DMS114 treated with DMSO at 0.1 percent for 48 hours (cell line): ENCODE measurements around the gene MOK.
"Not testable (repeated sequence)": the region's sequence is repeated elsewhere in the genome, so short reads cannot be mapped to it uniquely, and the experiment has no call there.

Source experiments
- DNase-seq: peaks from one replicate; lab custom pipeline; 2025; ENCODE audit not compliant: unreplicated experiment; lab: John Stamatoyannopoulos, UW

Gene MOK

GRCh38 chr14:102321456-102322422 lies 16.8 kb upstream of the MOK start:
- no peak for DNase-seq

DNA sequence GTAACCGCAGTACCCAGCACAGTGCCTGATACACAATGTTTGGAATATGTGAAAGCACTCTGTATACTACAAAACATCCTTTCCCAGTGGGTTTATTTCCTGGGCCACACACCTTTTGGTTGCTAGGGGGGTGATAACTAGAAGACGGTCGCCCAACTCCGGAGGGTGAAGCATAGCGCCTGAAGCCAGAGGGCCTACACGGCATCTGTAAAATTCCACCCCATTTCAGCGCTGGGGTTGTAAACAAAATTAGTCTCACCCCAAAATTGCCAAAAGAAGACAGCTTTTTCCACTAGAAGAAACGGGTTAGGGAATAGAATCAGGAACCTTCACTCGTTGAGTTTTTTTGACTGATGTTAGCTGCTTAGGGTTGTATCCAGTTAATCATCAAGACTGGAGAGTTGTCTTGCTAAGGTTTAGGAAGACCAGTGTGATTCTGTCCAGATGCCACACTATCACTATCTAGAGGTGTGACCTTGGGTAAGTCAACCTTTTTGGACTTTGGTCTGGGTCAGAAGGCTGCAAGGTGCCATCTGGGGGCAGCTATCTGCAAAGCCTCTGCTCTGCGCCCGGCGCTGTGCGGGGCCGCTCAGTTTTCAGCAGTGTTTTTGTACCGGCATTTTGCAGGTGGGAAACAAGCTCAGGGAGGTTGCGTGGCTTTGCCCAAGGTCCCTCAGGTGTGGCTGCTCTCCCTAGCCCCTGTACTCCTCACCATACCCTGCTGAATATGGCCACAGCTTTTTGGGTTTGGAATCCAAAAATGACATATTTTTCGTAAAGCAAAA lies 15.9 kb upstream of the MOK start:
- DNase-seq = no peak

DNA sequence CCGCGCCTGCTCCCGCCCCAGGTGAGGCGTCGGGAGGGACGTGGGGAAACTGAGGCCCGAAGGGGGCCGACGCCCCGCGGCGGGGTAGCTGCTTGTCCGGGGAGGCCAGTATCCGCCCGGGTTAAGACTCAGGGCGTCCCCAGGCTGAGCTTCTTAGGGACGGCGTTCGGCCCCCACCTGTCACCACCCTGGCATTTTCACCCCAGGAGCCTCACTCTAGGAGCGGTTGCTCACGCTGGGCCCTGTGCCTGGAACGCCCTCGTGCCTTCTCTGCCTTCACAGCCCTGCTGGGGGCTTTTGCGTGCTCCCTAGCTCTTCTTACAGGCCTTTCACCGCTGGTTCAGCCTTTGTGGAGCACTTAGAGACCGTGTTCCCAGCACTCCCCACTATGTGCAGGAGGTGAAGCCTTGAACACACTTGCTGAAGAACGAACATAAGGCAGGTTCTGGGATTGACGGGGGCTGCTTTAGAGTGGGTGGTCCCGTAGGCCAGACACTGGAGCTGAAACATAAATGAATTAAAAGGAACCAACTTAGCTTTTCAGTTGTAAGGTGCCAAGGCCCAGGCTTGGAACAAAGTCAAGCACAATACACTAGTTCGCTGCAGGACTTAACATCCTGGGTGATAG lies 15.2 kb upstream of the MOK start:
- DNase-seq = peak; percentile 18

GRCh38 chr14:102319351-102320032 lies 14.5 kb upstream of the MOK start, which contains the start of gene ZNF839:
TSS of gene ZNF839 (plus strand) at chr14:102319746. CDS start at chr14:102319766, 20 bp downstream.
- peak; percentile 69 for DNase-seq

DNA sequence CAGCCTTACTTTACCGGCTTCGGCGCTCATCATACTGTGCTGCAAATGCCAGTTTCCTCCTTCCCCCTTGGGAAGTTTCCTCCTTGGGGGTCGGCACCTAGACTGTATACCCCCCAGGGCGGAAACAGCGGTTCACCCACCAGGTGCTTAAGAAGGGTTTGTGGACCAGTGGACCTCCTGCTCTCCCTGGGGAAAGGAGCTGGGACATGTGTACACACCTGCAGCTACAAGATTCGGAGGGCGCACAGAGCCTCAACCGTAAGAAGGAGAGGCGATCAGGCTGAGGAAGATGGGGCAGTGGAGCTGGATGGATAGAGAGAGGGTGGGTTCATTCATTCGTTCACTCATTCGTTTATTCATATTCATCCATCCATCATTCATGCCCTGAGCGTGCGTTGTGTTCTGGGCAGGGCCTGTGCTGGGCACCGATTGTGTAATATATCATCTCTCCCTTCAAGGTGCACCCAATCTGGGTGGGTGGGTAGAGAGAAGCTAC lies 13.9 kb upstream of the MOK start:
- no peak for DNase-seq

DNA sequence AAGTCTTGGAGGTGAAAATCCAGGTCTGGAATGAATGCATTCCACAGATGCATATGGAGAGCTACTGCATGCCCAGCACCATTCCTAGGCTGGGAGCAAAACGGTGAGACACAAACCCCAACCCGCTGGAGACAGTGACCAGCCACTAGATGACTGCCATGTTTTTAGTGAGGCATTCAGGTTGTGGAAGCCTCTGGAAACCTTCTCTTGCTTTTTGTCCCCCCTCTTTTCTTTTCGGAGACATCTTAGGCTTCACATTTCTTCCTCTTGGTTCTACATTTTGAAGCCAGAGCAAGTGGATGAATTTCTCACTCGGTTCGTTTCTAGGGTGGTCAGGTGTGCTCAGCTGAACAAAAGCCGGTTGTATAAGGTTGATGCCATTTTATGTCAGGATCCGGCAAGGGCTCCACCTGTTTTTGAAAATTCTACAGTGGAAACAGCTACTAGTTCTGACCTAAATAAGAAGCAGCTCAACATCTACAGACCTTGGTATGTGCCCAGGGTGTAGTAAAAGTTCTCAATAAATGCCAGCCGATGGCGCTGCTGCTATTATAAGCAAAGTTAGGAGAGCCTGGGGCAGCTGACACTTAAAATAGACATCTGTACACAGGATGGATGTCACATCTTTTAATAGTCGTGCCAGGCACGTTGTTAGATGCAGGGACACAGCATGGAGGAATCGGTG lies 12.7 kb upstream of the MOK start:
- DNase-seq = peak; percentile 12

DNA sequence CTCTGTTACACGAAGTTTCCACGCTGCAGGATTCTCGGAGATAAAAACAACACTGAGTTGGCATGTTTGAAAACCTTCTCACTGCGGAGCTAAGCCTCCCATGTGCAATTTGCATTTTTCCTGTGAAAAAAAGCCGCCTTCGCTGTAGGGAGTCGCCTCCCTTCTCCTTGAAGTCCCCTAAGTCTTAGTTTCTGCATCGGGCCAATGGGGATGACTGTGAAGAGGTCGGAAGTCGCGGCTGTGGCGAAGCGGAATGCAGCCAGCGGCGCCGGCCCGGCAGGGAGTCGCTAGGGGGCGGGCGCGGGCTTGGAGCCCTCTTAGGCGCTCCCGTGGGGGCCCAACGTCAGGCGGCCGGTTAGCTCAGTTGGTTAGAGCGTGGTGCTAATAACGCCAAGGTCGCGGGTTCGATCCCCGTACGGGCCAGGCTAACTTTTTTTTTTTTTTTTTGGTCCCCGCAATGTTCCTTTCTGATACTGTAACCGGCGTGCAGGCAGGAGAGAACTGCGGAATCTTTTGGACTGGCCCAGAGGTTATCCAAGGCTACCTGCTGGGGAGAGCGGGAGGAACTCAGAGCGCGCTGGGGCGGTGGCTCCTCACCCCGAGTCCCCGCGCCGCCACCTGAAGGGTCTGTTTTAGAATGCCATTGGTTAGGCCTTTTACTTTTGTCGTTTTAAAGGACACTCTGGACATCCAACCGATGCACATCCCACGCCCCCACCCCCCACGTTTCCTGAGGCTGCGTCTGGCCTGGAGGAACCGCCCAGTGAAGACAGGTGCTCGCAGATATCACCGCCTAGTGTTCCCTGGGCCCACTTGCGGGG lies 12.0 kb upstream of the MOK start:
- DNase-seq = peak; percentile 75

GRCh38 chr14:102316338-102316742 lies 11.4 kb upstream of the MOK start:
- DNase-seq = peak; percentile 62

DNA sequence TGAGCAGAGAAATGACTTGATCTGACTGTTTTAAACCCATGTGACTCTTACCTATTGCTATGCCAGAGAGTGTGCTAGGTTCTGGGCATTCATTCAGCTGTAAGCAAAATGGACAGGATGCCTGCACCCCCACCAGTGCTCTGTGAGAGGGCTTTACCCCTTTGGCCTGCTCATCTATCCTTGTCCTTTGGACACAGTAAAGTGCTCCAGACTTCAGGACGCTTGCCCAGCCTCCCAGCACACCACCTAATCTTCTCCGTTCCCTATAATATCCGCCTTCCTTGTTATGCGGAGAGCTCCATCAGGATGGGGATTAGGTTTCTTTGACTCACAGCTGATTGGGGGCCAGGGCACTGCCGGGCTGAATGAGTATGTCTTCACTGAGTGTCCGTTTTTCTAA lies 10.2 kb upstream of the MOK start:
- DNase-seq = no peak

DNA sequence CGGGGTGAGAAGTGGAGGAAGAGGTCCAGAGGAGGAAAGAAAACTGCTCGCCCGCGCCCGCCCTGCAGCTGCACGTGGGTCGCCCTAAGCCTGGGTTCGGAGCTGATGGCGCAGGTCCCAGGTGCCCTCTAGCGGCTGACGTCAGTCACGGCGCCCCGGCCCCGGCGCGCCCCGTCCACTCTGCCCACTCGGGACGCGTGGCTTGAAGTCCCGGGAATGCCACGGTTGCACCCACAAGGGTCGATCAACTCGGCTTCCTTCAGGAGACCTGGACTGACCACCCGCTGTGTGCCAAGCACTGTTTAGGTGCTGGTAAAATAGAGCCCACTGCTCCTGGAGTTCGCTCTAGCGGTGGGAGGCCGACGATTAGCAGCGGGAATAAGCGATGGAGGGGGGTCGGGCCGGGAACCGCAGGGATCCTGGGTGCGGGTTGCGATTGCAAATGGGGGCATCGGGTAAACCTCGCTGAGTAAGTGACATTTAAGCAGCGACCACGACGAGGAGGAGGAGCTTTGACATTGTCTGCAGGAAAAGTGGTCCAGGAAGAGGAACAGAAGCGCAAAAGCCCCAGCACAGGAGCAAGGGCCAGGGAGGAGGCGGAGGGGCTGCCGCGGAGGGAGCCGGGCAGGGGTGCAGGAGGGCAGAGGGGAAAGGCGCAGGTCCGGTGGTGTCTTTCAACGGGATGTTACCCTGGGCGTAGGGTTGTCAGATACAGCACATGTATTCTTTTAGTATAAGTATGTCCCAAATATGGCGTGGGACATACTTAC lies 9.5 kb upstream of the MOK start:
- DNase-seq = peak; percentile 60

- DNase-seq = no peak
Measured at GRCh38 chr14:102303664-102304063, 1.3 kb downstream of the MOK start.

DNA sequence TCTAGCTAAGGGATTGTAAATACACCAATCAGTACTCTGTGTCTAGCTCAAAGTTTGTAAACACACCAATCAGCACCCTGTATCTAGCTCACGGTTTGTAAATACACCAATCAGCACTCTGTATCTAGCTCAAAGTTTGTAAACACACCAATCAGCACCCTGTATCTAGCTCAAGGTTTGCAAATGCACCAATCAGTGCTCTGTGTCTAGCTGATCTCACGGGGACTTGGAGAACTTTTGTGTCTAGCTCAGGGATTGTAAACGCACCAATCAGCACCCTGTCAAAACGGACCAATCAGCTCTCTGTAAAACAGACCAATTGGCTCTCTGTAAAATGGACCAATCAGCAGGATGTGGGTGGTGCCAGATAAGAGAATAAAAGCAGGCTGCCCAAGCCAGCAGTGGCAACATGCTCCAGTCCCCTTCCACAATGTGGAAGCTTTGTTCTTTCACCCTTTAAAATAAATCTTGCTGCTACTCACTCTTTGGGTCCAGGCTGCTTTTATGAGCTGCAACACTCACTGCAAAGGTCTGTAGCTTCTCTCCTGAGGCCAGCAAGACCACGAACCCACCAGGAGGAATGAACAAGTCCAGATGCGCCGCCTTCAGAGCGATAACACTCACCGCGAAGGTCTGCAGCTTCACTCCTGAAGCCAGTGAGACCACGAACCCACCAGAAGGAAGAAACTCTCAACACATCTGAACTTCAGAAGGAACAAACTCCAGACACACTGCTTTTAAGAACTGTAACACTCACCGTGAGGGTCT lies 6.5 kb downstream of the MOK start:
- DNase-seq = not testable (repeated sequence)

DNA sequence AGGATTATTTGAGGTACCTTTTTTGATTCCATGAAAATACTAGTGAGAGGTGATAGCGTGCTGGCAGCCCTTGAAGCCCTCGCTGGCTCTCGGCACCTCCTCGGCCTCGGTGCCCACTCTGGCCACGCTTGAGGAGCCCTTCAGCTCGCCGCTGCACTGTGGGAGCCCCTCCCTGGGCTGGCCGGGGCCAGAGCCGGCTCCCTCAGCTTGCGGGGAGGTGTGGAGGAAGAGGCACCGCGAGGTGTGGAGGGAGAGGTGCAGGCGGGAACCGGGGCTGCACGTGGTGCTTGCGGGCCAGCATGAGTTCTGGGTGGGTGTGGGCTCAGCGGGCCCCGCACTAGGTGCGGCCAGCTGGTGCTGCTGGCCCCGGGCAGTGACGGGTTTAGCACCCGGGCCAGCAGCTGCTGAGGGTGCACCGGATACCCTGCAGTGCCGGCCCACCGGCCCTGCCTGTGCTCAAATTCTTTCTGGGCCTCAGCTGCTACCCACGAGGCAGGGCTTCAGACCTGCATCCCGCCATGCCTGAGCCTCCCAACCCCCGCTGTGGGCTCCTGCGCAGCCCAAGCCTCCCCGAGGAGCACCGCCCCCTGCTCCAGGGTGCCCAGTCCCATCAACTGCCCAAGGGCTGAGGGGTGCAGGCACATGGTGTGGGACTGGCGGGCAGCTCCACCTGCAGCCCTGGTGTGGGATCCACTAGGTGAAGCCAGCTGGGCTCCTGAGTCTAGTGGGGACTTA lies 7.4 kb downstream of the MOK start:
- DNase-seq = no peak

- no peak for DNase-seq
Measured at GRCh38 chr14:102295270-102295669, 9.7 kb downstream of the MOK start.

GRCh38 chr14:102293781-102294180 lies 11.2 kb downstream of the MOK start:
- no peak for DNase-seq

DNA sequence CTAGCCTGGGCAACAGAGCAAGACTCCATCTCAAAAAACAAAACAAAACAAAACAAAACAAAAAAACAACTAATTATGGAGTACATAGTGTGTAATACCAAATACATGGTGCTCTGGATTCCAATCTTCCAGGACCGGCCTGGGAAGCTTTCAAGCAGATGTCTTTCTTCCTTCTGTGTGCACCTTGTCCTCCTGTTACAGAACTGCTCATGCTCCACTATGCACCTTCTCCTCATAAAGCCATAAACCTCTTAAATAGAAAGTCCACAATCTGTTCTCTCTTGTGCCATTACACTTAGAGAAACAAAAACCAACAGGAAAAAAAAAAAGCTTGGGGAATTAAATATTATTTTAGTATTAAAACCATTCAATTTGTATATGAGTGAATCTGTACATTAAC lies 12.5 kb downstream of the MOK start:
- DNase-seq = no peak

- no peak for DNase-seq
Measured at GRCh38 chr14:102288139-102288538, 16.8 kb downstream of the MOK start.
